Calu3 (cell line): ENCODE results near the gene NDUFA13. TPM values are rescaled to one million over a fixed set of nuclear protein-coding genes. Genes with fewer than 3 reads are reported as not detected.

Experiments used
- BruUV-seq: library from RNA; stranded (reverse); fragments of 400-500 nt; replicated peaks from 2 replicates; lab custom pipeline; 2021; lab: Mats Ljungman, UMichigan
- CTCF ChIA-PET: fragments of 300-600 bp; sonication (Branson Sonifier 250); formaldehyde crosslinking; loops from one replicate; lab custom pipeline; 2022; ENCODE audit warnings: antibody characterized with exemption; lab: Charles Lee
- DNase-seq: peaks from one replicate; pipeline ENCODE4 v3.0.0; 2022
- H3K27ac Mint-ChIP-seq: one replicate; pipeline ENCODE4 v1.8.0; 2022; ENCODE audit warnings: mixed read lengths; ENCODE audit not compliant: unreplicated experiment
- H3K27me3 Mint-ChIP-seq: one replicate; pipeline ENCODE4 v1.8.0; 2022; ENCODE audit warnings: mixed read lengths; ENCODE audit not compliant: unreplicated experiment
- H3K36me3 Mint-ChIP-seq: one replicate; pipeline ENCODE4 v1.8.0; 2022; ENCODE audit warnings: mild to moderate bottlenecking, moderate library complexity, mixed read lengths; ENCODE audit not compliant: insufficient read depth, unreplicated experiment
- H3K4me1 Mint-ChIP-seq: one replicate; pipeline ENCODE4 v1.8.0; 2022; ENCODE audit warnings: mild to moderate bottlenecking, low read depth, mixed read lengths; ENCODE audit not compliant: unreplicated experiment
- H3K4me3 Mint-ChIP-seq: one replicate; pipeline ENCODE4 v1.8.0; 2022; ENCODE audit warnings: mild to moderate bottlenecking, low read depth, moderate library complexity, mixed read lengths; ENCODE audit not compliant: unreplicated experiment
- H3K9me3 Mint-ChIP-seq: one replicate; pipeline ENCODE4 v1.8.0; 2022; ENCODE audit warnings: low read depth, mixed read lengths; ENCODE audit not compliant: unreplicated experiment
- intact Hi-C: fragments of 100-400 bp; cut with micrococcal nuclease; formaldehyde crosslinking; loops from one replicate; pipeline ENCODE4 v1.10.0; 2022; ENCODE audit not compliant: unreplicated experiment
- total RNA-seq: library from RNA; stranded (reverse); gene quantifications from 2 replicates; pipeline ENCODE4 v1.2.3, GENCODE V29; 2022
- TF ChIP-seq, protein P1 (sequence below): fragments of 200-600 bp; IDR thresholded peaks from one replicate; pipeline ENCODE4 v1.8.0; 2022; ENCODE audit warnings: antibody characterized with exemption; ENCODE audit not compliant: unreplicated experiment

The NDUFA13 gene
- total RNA-seq, 1 experiment from 2014 or later: 191 TPM

DNA sequence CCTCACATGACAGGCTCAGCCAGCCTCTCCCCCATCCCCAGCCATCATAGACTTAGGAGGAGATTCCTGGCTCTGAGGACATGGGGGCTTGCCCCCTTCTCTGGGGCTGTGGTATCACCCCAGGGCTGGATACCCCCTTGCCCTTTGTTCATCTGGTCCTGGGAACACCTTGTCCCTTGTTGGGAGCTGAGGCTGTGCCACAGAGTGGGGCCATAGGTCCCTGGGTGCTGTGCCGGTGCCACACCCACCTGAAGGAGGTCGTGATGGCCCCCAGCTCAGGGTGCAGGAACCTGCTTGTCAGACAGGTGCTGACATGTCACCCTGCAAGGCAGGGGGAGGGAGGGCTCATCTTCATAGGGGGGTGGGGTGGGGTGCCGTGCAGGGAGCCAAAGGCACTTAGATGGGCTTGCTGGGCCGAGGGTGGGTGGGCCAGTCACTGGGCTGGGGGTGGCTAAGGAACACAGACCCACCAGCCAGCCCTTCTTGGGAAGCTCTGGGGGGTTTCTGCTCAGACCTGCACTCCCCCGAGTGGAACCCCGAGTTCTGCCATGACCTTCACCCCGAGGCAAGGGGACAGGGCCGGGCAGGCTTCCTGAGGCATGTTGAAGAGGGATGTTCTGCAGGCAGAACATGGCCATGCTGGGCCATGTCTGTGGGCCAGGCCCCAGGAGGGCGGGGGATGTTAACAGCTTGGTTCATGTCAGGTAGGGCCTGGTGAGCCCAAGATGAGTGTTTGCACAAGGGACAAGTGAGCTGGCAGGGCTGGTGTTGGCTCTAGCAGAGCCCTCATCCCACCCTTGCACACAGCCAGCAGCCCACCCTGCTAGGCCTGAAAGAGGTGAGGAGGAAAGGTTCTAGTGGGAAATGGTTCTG lies 28.7 kb upstream of the NDUFA13 start:
- no TSS peak for BruUV-seq
- Mint-ChIP-seq H3K36me3 (peaks cover 31% of the 10 kb centered on the region), H3K27me3 (no peaks in the 10 kb centered on the region), H3K27ac (peak overlapping the region; percentile 75), H3K4me3 (no peak overlapping the region), H3K9me3 (no peaks in the 10 kb centered on the region), H3K4me1 (peaks cover 34% of the 10 kb centered on the region)
- DNase-seq: no peak
- CTCF ChIA-PET: interaction anchor here (0.9 kb wide), 1 partner anchor 120 kb away, joined by 3 read pairs; no protein-coding TSS in a partner anchor
- TF ChIP-seq, protein P1, sequence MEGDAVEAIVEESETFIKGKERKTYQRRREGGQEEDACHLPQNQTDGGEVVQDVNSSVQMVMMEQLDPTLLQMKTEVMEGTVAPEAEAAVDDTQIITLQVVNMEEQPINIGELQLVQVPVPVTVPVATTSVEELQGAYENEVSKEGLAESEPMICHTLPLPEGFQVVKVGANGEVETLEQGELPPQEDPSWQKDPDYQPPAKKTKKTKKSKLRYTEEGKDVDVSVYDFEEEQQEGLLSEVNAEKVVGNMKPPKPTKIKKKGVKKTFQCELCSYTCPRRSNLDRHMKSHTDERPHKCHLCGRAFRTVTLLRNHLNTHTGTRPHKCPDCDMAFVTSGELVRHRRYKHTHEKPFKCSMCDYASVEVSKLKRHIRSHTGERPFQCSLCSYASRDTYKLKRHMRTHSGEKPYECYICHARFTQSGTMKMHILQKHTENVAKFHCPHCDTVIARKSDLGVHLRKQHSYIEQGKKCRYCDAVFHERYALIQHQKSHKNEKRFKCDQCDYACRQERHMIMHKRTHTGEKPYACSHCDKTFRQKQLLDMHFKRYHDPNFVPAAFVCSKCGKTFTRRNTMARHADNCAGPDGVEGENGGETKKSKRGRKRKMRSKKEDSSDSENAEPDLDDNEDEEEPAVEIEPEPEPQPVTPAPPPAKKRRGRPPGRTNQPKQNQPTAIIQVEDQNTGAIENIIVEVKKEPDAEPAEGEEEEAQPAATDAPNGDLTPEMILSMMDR: no peak
- intact Hi-C loops: loop anchor here (5.0 kb wide), 1 partner anchor 80 kb away; the partner anchor contains the start of gene GATAD2A

GRCh38 chr19:19487950-19488874 lies 27.8 kb upstream of the NDUFA13 start:
- peak; percentile 7 for DNase-seq
- H3K36me3 Mint-ChIP-seq: peaks cover 28% of the 10 kb centered on the region
- peak overlapping the region; percentile 30 for H3K4me3 Mint-ChIP-seq
- H3K27me3 Mint-ChIP-seq: no peaks in the 10 kb centered on the region
- BruUV-seq: no TSS peak
- TF ChIP-seq, protein P1: no peak
- intact Hi-C loops: loop anchor here (5.0 kb wide), 1 partner anchor 81 kb away; the partner anchor contains the start of gene GATAD2A
- H3K9me3 Mint-ChIP-seq: no peaks in the 10 kb centered on the region
- peaks cover 34% of the 10 kb centered on the region for H3K4me1 Mint-ChIP-seq
- CTCF ChIA-PET: interaction anchor here (0.9 to 2.6 kb wide), 3 partner anchors 115 to 122 kb away, joined by 3 to 20 read pairs (median 3); no protein-coding TSS in a partner anchor
- H3K27ac Mint-ChIP-seq: peak overlapping the region; percentile 88

DNA sequence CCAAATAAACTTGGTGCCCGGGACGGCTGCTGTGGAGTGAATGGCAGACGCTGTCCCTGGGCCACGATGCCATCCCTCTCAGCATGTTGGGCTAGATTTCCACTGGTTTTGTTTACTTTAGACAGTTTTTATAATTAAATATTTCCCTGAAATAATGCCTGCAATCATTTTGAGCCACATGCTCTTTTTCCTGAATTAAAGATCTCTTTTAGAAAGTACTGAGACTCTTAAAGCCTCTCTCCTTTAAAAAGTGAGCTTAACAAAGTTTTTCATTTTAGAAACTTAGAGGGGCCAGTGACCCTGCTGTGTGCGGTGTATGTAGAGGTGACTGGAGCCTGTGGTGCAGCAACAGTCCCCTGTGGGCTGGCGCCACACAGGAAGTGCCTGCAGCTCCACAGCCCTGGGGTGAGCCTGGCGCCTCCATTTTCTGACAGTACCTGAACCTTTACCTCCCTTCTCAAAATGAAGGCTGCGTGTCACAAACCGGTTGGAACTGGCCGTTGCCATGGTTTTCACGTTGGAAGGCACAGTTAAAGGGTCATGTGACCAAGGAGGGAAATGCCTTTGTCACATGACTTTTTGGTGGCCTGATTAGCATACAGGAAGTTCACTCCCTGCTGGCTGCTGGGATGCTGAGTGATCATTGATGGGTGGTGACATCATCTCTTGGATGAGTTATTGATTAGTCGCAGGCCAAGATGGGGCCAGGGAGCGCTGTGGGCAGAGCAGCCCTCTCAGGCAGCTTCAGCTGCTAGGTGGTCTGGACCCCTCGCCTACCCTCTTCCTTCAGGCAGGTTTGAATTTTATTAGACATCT lies 26.9 kb upstream of the NDUFA13 start:
- Mint-ChIP-seq H3K27me3 (no peaks in the 10 kb centered on the region), H3K4me1 (peaks cover 34% of the 10 kb centered on the region), H3K36me3 (peaks cover 27% of the 10 kb centered on the region), H3K4me3 (peak overlapping the region; percentile 30), H3K27ac (peak overlapping the region; percentile 88), H3K9me3 (no peaks in the 10 kb centered on the region)
- no TSS peak for BruUV-seq
- TF ChIP-seq, protein P1: no peak
- CTCF ChIA-PET: interaction anchor here (0.5 to 2.6 kb wide), 5 partner anchors 45 to 124 kb away, joined by 3 to 20 read pairs (median 5); no protein-coding TSS in a partner anchor
- DNase-seq: peak; percentile 76
- intact Hi-C loops: loop anchor here (5.0 kb wide), 1 partner anchor 82 kb away; the partner anchor contains the start of gene GATAD2A
